Stimulated activated CD4-positive, alpha-beta T cell treated with anti-CD3 and anti-CD28 coated beads, Interleukin-1b, Interleukin-23, amount 100 ng/mL, for 24 hours (primary cell): ENCODE measurements around the gene PLA2G7.
"Not testable (repeated sequence)": the region's sequence is repeated elsewhere in the genome, so short reads cannot be mapped to it uniquely, and the experiment has no call there.

Experiments used
- DNase-seq, 4 experiments: peaks; one replicate each; pipeline ENCODE4 v3.0.0-alpha.2; 2020; ENCODE audit warnings: low read depth in 4 of 4, low spot score in 1 of 4

PLA2G7 gene

DNA sequence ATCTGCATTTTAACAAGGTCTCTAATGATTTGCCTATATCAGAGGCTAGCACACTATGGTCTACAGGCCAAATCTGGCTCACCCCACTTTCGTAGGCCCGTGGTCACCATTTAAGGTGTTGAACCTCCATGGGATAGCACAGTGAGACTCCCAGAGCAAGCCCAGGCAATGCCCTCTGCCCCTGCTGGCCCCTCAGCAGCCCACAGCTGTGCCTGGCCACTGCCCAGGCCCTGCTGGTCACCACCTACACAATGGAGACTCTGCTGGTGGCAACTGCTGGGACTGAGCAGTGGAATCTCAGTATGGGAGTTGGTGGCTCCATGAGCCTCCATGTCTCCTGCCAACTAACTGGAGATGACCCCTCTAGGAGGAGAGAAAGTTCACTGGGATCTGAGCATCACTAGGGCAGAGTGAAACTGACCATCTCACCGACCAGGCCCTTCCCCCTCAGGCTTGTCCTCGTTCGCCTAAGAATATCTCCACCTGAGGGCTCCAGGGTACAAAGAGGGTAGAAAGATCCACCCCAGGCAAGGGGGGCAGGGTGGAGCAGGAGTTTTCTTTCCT, 13.8 kb upstream of the PLA2G7 start:
- DNase-seq: no peak

DNA sequence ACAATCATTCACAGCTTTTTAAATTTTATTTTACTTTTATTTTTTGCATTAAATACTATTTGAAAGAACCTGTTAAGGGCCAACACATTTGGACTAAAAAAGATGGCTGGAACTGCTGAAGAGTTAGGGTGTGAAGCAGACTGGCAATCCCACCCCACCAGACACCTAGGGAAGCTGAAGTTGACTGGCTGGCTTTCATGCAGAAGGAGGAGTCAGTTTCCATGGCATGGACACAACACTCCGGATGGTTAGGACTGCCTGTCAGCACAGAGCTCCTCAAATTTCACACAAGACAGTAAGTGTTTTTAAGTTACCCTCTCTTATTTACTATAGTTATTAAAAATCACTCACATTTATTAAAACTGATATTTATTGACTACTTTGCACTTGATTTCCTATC, 11.5 kb upstream of the PLA2G7 start, which contains the start of gene ANKRD66:
Gene ANKRD66 (plus strand): TSS at position 238 of the 400 bp plus-strand sequence. CDS start 5,016 bp downstream, outside the sequence.
- DNase-seq: no peak

DNA sequence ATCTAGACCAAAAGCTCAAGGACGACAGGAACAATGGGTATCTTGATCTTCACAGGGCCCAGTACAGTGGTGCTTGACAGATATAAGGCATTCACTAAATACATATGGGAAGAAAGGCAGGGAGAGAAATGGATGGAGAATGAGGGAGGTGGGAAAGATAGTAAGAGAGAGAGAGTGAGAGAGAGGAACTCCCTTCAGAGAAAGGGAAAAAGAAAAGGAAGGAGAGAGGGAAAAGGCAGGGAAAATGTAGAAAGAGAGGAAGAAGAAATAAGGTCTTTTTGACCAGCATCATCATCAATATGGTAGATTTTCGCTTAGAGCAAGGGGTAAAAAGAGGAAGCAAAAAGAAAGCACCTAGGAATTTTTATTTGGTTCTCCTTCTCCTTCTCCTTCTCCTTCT, 10.8 kb upstream of the PLA2G7 start:
- no peak for DNase-seq

DNA sequence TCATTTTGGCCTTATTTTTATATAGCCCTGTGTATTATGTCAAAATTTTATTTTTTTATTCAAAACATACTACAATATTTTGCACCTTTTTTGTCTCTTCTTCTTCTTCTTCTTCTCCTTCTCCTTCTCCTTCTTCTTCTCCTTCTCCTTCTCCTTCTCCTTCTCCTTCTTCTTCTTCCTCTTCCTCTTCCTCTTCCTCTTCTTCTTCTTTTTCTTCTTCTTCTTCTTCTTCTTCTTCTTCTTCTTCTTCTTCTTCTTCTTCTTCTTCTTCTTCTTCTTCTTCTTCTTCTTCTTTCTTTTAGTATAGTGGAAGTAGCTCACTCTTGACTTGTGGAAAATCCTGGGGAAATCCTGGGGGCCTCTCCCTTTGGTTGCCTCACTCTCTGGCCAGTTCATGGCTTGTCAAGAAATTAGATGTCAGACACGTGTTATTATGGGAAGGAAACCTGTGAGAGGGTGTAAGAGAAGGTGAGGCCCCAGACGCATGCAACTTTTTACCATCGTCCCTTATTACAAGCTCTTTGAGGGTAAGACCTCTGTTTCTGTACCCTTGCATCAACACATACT, 9.1 kb upstream of the PLA2G7 start:
- DNase-seq: not testable (repeated sequence)

DNA sequence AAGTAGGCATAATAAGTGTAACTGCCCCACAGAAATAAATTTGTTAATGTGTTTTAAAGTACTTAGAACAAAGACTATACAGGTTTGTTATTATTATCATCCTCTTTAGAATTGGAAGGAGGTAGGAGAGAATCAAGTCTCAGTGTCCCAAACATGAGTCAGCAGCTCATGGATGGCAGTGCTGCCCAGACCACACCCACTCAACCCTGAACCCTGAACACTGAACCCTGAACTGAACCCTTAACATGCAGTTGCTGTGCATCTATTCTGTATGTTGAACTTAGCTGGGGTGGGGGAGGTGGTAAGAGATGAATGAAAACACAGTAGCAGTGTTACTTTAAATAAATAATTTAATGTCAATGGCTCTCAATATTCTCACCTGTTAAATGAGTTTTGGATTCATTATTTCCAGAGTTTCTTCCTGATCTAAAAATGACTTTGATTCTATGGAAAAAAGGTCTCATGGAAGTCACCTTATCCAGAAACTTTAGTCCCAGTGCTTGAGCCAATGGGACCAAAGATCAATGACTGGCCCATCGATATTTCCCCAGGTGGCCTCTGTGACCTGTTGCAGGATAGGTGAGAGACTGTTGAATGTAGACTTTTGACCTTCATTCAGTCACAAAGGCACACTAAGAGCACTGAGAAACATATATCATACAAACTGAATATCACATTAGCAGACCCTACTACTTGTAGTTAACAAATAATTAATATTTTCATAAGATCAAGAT, 8.4 kb upstream of the PLA2G7 start:
- DNase-seq: no peak

DNA sequence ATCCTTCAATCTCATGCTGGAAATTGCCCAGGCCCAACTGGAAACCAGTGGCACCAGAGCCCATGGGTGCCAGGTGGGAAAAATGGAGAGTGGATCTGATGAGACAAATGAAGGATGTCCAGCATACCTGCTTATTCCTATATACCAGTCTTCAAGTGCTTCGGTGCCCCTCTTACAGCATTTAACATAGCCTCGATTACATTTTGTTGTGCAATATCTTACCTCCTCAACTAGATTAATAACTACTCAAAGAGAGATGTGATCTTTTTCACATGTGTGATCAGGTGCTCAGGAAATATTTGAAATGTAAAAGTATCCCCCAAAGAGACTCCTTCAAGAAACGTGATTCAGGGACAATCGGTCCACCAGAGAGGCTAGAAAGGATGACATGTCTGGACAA, 6.7 kb upstream of the PLA2G7 start:
- no peak for DNase-seq

DNA sequence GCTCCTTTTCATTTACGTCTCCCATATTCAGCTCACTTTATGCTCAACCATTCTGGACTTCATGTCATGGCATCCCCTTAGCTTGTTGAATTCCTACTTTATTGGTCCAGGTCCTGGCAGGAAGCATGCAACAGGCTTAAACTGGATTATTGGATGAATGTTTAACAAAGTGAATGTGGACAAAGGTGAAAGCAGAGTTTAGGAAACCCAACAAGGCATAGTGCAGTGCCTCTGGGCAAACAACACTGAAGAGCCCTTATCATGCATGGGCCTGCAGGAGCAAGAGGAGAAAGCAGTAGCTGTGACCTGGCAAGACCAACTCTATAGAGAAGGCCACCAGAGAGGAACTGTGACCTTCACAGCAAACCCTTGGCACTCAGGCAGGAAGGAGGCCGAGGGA, 6.3 kb upstream of the PLA2G7 start:
- no peak for DNase-seq

DNA sequence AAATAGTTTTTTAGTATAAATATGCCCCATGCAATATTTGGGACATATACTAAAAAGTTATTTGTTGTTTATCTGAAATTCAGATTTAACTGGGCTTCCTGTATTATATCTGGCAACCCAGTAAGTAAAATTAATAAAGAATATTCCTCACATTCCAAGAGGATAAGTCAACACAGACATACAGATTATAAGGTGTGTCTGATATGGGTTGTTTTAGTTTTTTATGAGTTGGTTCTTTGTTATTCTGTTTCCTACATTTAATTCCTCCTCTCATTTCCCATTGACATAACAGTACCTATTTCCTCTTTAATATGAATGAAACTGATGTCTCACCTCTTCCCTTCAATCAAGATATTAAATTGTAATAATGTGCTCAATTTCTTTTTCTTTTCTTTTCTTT, 1.7 kb upstream of the PLA2G7 start:
- no peak for DNase-seq

DNA sequence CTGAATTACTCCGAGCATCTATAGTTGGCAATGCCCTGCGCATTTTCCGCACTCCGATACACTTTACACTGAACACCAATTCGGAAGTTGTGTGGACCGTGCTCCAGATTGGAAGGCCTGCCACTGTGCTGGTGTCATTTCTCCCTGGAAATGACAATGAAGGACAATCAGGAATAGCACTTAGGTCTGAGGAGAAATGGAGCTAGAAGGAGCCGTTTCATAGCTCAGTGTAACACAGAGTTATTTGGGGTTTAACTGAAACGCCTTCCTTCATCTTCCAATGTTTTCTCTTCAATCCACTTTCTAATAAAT, 501 bp upstream of the PLA2G7 start:
- DNase-seq: no peak

DNA sequence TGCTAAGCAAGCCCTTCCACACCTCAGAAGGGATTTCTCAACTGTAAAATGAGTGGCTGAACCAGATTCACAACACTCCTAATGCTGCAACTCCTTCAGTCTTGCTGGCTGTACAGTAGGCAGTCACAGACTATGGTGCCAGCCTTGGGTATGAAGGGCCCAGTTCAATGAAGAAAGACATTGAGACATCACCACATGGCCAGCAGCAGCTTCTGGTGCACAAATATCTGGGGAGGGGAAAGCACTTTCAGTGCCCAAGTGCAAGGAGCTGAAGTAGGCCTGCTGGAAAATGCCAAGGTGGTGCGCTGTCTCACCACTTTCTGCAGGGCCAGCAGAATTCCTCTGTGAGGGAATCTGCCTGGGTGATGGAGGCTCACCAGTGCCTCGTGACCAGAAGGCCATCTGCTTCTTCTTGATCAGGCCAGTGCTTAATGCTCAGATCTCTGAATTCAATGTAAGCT, 1.8 kb downstream of the PLA2G7 start:
- DNase-seq: no peak

DNA sequence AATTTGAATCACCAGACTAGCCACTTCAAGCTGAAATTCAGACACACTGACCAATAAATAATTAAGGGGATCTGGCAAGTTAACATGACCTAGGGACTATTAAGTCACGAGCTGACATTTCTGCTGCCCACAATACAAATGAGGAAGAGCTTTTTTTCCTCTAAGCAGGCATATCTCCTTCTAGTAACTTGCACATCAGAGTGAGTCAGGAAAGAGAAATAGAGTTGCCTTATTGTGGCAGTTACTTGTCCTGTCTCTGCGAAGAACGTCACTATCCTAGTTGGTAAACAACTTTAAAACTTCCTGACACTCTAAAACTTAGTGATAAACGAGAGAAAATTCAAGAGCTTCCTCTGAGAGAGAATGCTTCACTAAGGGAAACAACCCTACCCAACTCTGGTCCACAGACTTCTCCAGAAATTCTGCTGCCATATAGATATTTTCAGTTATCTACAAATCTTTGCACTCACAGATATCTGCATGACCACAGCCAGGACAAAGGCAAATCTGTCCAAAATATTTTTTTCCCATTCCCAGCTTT, 4.2 kb downstream of the PLA2G7 start:
- no peak for DNase-seq

DNA sequence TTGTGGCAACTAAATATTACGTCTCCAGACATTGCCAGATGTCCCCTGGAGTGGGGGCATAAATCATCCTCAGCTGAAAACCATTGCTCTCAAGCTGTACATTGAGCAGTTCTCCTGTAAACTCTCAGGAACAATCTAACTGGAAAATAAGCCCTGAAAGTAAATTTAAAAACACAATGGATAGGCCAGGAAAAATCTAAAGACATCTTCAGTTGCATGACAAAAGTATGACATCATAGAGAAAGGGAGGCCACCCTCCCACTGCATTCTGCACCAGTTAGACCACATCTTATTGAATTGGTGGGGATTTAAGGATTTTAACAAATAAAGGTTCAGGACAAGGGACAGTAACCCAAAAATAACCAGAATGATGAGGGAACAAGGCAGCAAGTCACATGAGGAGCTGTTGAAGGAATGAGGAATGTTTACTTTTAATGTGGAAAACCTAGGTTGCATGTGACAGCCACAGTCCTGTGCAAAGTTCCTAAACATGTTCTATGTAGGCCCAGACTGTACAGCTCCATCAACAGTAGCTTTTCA, 5.3 kb downstream of the PLA2G7 start:
- DNase-seq: no peak

DNA sequence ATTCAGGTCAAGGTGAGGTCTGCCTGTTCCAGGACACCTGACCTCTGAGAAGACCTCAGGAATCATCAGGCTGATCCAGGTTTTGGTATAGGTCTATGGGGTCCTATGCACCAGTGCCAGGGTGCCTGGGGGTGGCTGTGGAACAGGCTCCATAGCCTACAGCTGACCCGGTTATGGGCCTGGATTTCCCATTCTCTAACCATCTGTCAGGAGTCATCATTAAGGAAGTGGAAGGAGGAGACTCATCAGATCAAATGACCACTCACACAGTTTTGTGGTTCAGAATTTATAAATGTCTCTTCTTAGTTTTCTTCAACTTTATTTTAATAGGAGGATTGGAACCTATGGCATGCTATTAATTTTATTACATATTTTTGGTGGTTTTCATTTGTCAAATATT, 14.8 kb downstream of the PLA2G7 start:
- DNase-seq: no peak

DNA sequence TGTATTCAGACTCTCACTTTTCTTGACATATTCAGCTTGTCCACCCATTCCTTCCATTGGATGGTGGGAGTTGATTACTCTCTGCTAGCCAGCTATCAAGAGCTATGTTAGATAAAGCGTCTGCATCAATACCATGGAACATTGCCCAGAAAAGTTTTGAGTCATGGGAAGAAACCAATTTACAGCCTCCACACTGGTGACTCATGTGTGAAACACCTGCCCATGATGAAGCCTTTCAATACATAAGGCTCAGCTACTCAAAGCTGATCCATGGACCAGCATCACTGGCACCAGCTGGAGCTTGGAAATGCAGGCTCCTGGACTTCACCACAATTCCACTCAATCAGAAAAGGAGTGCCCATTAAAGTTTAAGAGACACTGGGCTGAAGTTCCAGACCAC, 16.1 kb downstream of the PLA2G7 start:
- DNase-seq: no peak

DNA sequence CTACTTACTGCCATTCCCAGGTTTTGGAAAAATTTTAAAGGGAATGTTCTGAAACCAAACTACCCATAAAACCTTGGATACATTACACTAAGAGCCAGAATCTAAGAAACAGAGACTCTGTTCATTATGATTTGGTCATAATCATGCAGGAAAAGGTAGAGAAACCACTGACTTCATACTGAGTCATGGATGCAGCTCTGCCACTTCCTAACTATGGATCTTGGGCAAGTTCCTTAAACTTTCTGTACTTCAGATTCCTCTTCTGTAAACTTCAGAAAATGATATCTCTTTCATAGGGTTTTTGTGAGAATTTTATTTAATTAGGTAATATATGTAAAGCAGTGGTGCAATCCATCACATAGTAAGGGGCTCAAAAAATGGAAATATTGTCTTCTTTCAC, 20.0 kb downstream of the PLA2G7 start:
- no peak for DNase-seq

DNA sequence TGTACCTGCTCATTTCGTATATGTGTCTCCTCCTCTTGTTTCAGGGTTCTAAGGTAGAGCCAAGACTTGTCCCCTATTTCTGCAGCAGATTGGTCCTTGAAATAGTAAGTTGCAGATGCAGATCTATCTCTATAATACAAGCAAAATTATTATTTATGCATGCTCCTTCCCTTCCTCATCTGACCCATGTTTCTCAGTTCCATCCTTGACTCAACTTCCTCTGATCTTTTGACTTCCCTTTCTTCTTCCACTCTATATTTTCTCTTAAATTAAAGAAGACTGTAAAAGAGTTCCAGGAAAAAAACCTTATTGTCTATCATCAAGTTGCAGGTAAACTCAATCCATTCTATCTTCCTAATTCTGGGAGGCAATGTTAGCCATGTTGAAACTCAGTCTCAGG, 23.7 kb downstream of the PLA2G7 start:
- no peak for DNase-seq

DNA sequence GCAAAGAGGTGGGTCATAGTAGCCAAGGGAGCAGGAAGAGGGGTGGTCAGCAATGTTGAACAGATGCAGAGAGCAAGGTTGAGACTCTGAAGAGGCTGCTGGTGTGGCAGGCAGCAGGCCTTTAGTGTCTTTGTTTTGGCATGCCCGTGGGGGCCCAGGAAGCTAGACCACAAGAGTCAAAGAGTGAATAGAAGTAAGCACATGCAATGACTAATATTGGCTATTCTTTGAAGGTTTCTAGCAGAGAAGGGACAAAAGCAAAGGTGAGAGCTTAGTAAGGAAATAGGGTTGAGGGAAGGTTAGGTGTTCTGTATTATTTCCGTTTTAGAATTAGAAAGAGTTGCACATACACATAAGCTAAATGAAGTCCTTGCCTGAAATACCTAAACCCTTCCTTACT, 28.7 kb downstream of the PLA2G7 start:
- DNase-seq: no peak

DNA sequence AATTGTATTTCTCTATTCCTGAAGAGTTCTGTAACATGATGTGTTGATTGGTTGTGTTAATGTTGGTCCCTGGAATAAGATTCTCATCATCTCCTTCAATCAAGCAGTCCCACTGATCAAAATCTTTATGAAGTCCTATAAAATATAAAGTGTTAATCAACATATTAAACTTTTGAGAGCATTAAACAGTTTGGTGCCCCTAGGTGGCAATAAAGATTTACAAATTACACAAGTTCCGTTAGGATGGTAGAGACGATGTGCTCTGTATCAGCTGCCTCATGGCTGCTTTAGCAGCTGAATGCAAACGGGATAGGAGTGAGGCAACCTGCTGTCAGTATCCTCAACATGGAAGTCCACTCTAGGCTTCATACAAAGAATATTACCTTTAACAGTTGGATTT, 30.6 kb downstream of the PLA2G7 start:
- no peak for DNase-seq

DNA sequence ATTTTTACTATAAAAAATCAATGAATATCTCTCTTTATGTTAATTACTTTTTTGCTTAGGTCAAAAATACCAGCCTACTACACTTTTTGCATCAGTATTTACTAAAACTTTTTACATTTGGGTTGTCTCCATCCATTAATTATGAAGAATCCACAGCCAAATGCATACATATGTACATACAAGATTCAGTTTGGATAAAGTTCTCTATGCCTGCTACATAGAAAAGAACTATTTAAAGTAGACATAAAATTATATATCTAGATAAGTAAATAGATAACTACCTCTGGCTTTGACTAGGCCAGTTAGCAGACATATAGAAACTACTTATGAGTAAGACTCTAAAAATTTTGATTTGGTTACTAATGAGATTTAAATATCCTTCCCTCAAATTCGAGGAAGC, 35.2 kb downstream of the PLA2G7 start:
- DNase-seq: no peak

DNA sequence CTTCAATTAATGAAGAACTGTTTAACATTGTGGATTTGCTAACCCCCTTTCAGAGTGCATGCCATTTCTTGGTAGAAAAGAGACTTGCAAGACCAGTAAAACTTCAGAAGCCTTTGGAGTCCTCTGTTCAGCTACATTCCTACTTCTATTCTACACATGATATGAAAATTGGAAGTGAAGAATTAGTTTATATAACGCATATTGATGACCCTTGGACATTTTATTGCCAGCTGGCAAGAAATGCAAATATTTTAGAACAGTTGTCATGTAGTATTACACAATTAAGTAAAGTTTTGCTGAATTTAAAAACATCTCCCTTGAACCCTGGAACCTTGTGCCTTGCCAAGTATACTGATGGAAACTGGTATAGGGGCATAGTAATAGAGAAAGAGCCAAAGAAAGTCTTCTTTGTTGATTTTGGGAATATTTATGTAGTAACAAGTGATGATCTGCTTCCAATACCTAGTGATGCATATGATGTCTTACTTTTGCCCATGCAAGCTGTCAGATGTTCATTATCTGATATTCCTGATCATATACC, 44.2 kb downstream of the PLA2G7 start:
- no peak for DNase-seq

DNA sequence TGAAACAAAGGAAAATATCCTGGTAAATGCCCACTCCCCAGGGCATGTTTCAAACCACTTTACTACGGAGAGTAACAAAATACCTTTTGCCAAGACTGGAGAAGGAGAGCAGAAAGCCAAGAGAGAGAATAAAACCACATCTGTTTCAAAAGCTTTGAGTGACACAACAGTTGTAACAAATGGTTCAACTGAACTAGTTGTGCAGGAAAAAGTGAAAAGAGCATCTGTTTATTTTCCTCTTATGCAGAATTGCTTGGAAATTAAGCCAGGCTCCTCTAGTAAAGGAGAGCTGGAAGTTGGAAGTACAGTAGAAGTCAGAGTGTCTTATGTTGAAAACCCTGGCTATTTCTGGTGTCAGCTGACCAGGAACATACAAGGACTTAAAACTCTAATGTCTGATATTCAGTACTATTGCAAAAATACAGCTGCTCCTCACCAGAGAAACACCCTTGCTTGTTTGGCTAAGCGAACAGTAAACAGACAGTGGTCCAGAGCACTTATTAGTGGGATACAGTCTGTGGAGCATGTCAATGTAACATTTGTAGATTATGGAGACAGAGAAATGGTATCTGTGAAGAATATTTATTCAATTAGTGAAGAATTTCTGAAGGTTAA, 44.9 kb downstream of the PLA2G7 start:
- DNase-seq: no peak

DNA sequence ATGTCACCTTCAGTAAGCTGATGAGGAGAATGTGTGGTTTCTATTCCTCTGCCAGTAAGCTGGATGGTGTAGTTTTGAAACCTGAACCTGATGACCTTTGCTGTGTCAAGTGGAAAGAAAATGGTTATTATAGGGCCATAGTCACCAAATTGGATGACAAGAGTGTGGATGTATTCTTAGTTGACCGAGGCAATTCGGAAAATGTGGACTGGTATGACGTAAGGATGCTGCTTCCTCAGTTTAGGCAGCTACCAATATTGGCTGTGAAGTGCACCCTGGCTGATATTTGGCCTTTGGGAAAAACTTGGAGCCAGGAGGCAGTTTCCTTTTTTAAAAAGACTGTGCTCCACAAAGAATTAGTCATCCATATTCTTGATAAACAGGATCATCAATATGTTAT, 45.5 kb downstream of the PLA2G7 start:
- no peak for DNase-seq
